Lower leg skin (tissue), 4 donors: ENCODE results near the gene BABAM2. TPM values are rescaled to one million over a fixed set of nuclear protein-coding genes. Genes with fewer than 3 reads are reported as not detected.

Experiments
- DNase-seq, 2 donors: peaks; one replicate each; pipeline ENCODE4 v3.0.0-alpha.2; 2019; ENCODE audit warnings: low spot score in 2 of 2
- H3K4me3 ChIP-seq: fragments of 200-600 bp; sonication (generic); 2 replicates; pipeline ENCODE4 v1.5.1; 2017; ENCODE audit warnings: mild to moderate bottlenecking, low read depth; ENCODE audit not compliant: poor library complexity, severe bottlenecking
- CTCF ChIP-seq, 3 donors: fragments of 450-650 bp; IDR thresholded peaks; one replicate each; pipeline ENCODE4 v1.5.1; 2016; ENCODE audit warnings: antibody characterized with exemption in 3 of 3, mild to moderate bottlenecking in 3 of 3, moderate library complexity in 2 of 3
- POLR2A ChIP-seq, 2 donors: fragments of 450-650 bp; IDR thresholded peaks; one replicate each; pipeline ENCODE4 v1.6.1; 2016 to 2017; ENCODE audit warnings: antibody characterized with exemption in 2 of 2, mild to moderate bottlenecking in 1 of 2, moderate library complexity in 1 of 2
- WGBS, 2 donors: methylation state at CpG; one replicate each; pipeline ENCODE4 v1.1.5; 2018; 5-methylcytosine and 5-hydroxymethylcytosine counted together
- intact Hi-C: fragments of 100-400 bp; cut with DNase I; formaldehyde crosslinking; loops from one replicate; pipeline ENCODE4 v1.15.0; 2023; ENCODE audit warnings: low total_unique reads
- total RNA-seq, 4 donors: library from RNA; depleted of rRNA; stranded (reverse); fragments of >200 nt; gene quantifications; one replicate each; pipeline ENCODE4 v1.1.0, GENCODE V29; 2016

Gene BABAM2
- total RNA-seq, 4 donors from 2014 or later = 18.4 to 28.5 (median 23.9) TPM

- TF ChIP-seq CTCF (IDR thresholded peaks at IDR 0.05) (no peak), POLR2A (IDR thresholded peaks at IDR 0.05) (no peak)
- no peak for DNase-seq
- 59 to 68% methylated on average over 2 of the region's 2 CpGs for WGBS, 2 donors
- intact Hi-C loops = no loop called here
- no peak overlapping the region for H3K4me3 ChIP-seq
These were observed 98.2 kb downstream of the BABAM2 start for GRCh38 chr2:27988718-27989117.

GRCh38 chr2:27989149-27989548 is 98.6 kb downstream of the BABAM2 start:
- TF ChIP-seq CTCF (IDR thresholded peaks at IDR 0.05) = no peak
- no peak for TF ChIP-seq POLR2A (IDR thresholded peaks at IDR 0.05)
- no peak overlapping the region for H3K4me3 ChIP-seq
- WGBS, 2 donors = 85 to 92% methylated on average over 2 of the region's 2 CpGs
- DNase-seq = no peak
- intact Hi-C loops = no loop called here

GRCh38 chr2:27990030-27990590 is 99.6 kb downstream of the BABAM2 start:
- TF ChIP-seq POLR2A (IDR thresholded peaks at IDR 0.05) = no peak
- no peak for TF ChIP-seq CTCF (IDR thresholded peaks at IDR 0.05)
- no peak for DNase-seq
- intact Hi-C loops = no loop called here
- H3K4me3 ChIP-seq = no peak overlapping the region
- WGBS, 2 donors = 92 to 93% methylated on average over 4 of the region's 4 CpGs

GRCh38 chr2:27991146-27991545 is 100.6 kb downstream of the BABAM2 start:
- no peak overlapping the region for H3K4me3 ChIP-seq
- 56 to 62% methylated on average over 1 of the region's 1 CpG for WGBS, 2 donors
- TF ChIP-seq POLR2A (IDR thresholded peaks at IDR 0.05) (no peak), CTCF (IDR thresholded peaks at IDR 0.05) (no peak)
- intact Hi-C loops = no loop called here
- DNase-seq = no peak

- TF ChIP-seq POLR2A (IDR thresholded peaks at IDR 0.05) (no peak), CTCF (IDR thresholded peaks at IDR 0.05) (no peak)
- intact Hi-C loops = no loop called here
- H3K4me3 ChIP-seq = no peak overlapping the region
- DNase-seq = no peak
These were observed 102.4 kb downstream of the BABAM2 start for GRCh38 chr2:27992787-27993401.

GRCh38 chr2:27993402-27993787 is 102.9 kb downstream of the BABAM2 start:
- WGBS, 2 donors = 22% methylated on average over 1 of the region's 1 CpG
- intact Hi-C loops = no loop called here
- DNase-seq = no peak
- TF ChIP-seq POLR2A (IDR thresholded peaks at IDR 0.05) = no peak
- TF ChIP-seq CTCF (IDR thresholded peaks at IDR 0.05) = no peak
- no peak overlapping the region for H3K4me3 ChIP-seq
